Stimulated activated naive CD4-positive, alpha-beta T cell treated with Interleukin-2 at 50 U/mL for 16 hours (primary cell): ENCODE results near the gene CFAP57.
A peak's percentile ranks its signal among the peaks of the same experiment; 100 is the strongest.

Source experiments
- DNase-seq: peaks from one replicate; lab custom pipeline; 2025; lab: John Stamatoyannopoulos, UW

The CFAP57 gene

GRCh38 chr1:43255438-43256210 is 83.5 kb downstream of the CFAP57 start:
- no peak for DNase-seq

GRCh38 chr1:43256675-43257570 is 84.8 kb downstream of the CFAP57 start:
- no peak for DNase-seq

GRCh38 chr1:43258370-43258769 is 86.2 kb downstream of the CFAP57 start:
- no peak for DNase-seq

- no peak for DNase-seq
Measured at GRCh38 chr1:43265431-43265830, 93.3 kb downstream of the CFAP57 start.

- no peak for DNase-seq
Measured at GRCh38 chr1:43266881-43267280, 94.8 kb downstream of the CFAP57 start.

- no peak for DNase-seq
Measured at GRCh38 chr1:43267291-43267805, 95.2 kb downstream of the CFAP57 start.

- DNase-seq, result no peak
Measured at GRCh38 chr1:43267818-43268425, 95.8 kb downstream of the CFAP57 start.

- DNase-seq, result no peak
Measured at GRCh38 chr1:43269627-43270375, 97.7 kb downstream of the CFAP57 start, which contains the start of gene TMEM125. Gene TMEM125 (plus strand): TSS chr1:43269983. CDS start chr1:43272723, 2,740 bp downstream.

GRCh38 chr1:43270421-43271095 is 98.4 kb downstream of the CFAP57 start:
- DNase-seq, result no peak

GRCh38 chr1:43271186-43272118 is 99.3 kb downstream of the CFAP57 start:
- DNase-seq, result no peak

GRCh38 chr1:43272161-43272560 is 100.0 kb downstream of the CFAP57 start:
- no peak for DNase-seq

GRCh38 chr1:43272576-43273571 is 100.7 kb downstream of the CFAP57 start:
- no peak for DNase-seq

GRCh38 chr1:43273708-43274107 is 101.6 kb downstream of the CFAP57 start:
- DNase-seq, result no peak

- DNase-seq, result peak; percentile 8
Measured at GRCh38 chr1:43274125-43274803, 102.1 kb downstream of the CFAP57 start.

GRCh38 chr1:43274804-43275180 is 102.7 kb downstream of the CFAP57 start:
- no peak for DNase-seq

- no peak for DNase-seq
Measured at GRCh38 chr1:43275826-43276620, 103.9 kb downstream of the CFAP57 start.

- no peak for DNase-seq
Measured at GRCh38 chr1:43276673-43277072, 104.5 kb downstream of the CFAP57 start.
